Esophagus muscularis mucosa (tissue), 3 donors: ENCODE data around the gene APCS.

Experiments used
- POLR2A ChIP-seq: fragments of 450-650 bp; IDR thresholded peaks from one replicate; pipeline ENCODE4 v1.6.1; 2017; ENCODE audit warnings: antibody characterized with exemption, moderate library complexity, mild to moderate bottlenecking, low read depth
- POLR2AphosphoS5 ChIP-seq, 2 donors: sonication (generic); formaldehyde crosslinking; IDR thresholded peaks; one replicate each; pipeline ENCODE4 v1.6.1; 2017; ENCODE audit warnings: antibody characterized with exemption in 2 of 2
- TF ChIP-seq, protein P1 (sequence below), 3 experiments: fragments of 200-600 bp in 2 of 3; fragments of 450-650 bp in 1 of 3; sonication (generic) in 2 of 3; IDR thresholded peaks; one replicate each; pipeline ENCODE4 v1.5.1; 2017 to 2019; ENCODE audit warnings: antibody characterized with exemption in 3 of 3, mild to moderate bottlenecking in 2 of 3, moderate library complexity in 1 of 3

DNA sequence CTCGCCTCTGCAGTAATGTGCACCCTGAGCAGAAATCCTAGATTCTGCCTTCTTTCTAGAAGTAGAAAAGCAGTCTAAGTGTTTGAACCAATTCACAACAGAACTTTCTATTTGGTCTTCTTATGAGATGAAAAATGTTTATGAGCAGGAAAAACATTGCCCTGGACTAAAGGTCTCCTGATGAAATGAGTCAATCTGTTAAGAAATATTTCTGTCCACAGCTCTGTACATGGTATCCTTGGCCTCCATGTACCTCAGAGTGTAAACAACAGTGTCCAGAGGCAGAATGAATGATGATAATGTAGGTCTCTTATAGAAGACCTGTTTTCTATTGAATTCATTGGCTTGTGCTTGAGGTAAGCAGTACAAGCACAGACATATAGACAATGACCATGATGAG, 6.2 kb upstream of the APCS start:
- TF ChIP-seq POLR2A (no peak), POLR2AphosphoS5 (IDR thresholded peaks at IDR 0.05) (no peak)
- TF ChIP-seq, protein P1, sequence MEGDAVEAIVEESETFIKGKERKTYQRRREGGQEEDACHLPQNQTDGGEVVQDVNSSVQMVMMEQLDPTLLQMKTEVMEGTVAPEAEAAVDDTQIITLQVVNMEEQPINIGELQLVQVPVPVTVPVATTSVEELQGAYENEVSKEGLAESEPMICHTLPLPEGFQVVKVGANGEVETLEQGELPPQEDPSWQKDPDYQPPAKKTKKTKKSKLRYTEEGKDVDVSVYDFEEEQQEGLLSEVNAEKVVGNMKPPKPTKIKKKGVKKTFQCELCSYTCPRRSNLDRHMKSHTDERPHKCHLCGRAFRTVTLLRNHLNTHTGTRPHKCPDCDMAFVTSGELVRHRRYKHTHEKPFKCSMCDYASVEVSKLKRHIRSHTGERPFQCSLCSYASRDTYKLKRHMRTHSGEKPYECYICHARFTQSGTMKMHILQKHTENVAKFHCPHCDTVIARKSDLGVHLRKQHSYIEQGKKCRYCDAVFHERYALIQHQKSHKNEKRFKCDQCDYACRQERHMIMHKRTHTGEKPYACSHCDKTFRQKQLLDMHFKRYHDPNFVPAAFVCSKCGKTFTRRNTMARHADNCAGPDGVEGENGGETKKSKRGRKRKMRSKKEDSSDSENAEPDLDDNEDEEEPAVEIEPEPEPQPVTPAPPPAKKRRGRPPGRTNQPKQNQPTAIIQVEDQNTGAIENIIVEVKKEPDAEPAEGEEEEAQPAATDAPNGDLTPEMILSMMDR (IDR thresholded peaks at IDR 0.05), result no peak
